Duodenal mucosa (tissue), 2 donors: ENCODE measurements around the gene C5orf46.

Source experiments
- H3K27ac ChIP-seq: one replicate; pipeline ENCODE4 v1.7.0; 2013; ENCODE audit warnings: low read depth, low read length
- H3K27me3 ChIP-seq, 2 donors: one replicate each; pipeline ENCODE4 v1.7.0; 2013; ENCODE audit warnings: low read length in 2 of 2, control low read depth in 1 of 2; ENCODE audit not compliant: insufficient read depth in 2 of 2, control insufficient read depth in 1 of 2
- H3K36me3 ChIP-seq, 2 donors: one replicate each; pipeline ENCODE4 v1.7.0; 2013; ENCODE audit warnings: low read length in 2 of 2, control low read depth in 1 of 2; ENCODE audit not compliant: insufficient read depth in 2 of 2, control insufficient read depth in 1 of 2
- H3K4me1 ChIP-seq, 2 donors: one replicate each; pipeline ENCODE4 v1.7.0; 2013; ENCODE audit warnings: low read length in 2 of 2, control low read depth in 1 of 2; ENCODE audit not compliant: insufficient read depth in 2 of 2, control insufficient read depth in 1 of 2
- H3K4me3 ChIP-seq, 2 donors: one replicate each; pipeline ENCODE4 v1.7.0; 2013; ENCODE audit warnings: low read length in 2 of 2, low read depth in 1 of 2
- H3K9ac ChIP-seq, 2 donors: one replicate each; pipeline ENCODE4 v1.7.0; 2013; ENCODE audit warnings: low read length in 2 of 2, low read depth in 1 of 2
- H3K9me3 ChIP-seq, 2 donors: one replicate each; pipeline ENCODE4 v1.7.0; 2013; ENCODE audit warnings: low read length in 2 of 2, control low read depth in 1 of 2; ENCODE audit not compliant: control insufficient read depth in 1 of 2

C5orf46 gene

DNA sequence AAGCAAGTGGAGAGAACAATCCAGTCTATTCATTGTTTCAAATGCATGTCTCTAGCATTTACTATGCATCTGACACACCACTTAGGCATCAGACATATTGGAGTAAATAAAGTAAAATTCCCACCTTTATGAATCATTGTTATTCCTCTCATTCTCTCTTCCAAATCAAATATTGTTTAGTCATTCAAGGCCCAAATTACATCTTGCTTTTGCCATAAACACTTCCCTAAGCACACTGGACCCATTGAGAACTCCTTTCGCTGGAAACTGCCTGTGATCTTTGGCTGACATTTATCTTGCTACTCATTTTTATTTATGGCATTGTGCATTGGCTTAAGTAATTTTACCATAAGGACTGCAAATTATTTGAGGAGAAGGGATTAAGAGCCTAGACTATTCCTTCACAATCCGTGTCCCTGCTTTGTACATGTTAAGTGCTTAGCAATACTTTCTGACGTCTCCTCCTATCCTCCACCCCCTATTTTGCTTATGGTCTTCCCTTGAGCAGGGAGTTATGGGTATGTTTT is 7.4 kb downstream of the C5orf46 start:
- Histone ChIP-seq H3K27ac (no peak overlapping the region), H3K9ac (no peak overlapping the region), H3K4me3 (no peak overlapping the region), H3K27me3 (no peaks in the 10 kb centered on the region), H3K9me3 (no peaks in the 10 kb centered on the region), H3K4me1 (no peaks in the 10 kb centered on the region), H3K36me3 (no peaks in the 10 kb centered on the region)

DNA sequence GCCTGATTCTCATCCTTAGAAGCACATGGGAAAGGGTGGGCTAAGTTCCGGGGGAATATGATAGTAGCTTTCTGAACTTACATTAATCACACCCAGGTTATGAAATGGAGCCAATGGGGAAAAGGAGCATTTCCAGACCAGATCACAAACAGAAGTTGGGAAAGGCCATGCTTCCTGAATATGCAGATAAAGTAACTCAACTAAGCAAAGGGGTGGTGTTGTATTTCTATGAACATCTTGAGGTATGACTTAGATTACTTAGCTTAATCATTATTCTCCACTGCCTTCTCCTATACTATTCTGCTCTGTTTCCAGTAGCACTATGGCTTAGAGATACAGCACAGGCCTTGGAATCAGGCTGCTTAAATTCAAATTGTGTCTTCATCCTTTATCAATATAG is 10.5 kb downstream of the C5orf46 start:
- H3K9ac ChIP-seq: no peak overlapping the region
- no peak overlapping the region for H3K27ac ChIP-seq
- no peak overlapping the region for H3K4me3 ChIP-seq
- H3K36me3 ChIP-seq: no peaks in the 10 kb centered on the region
- no peaks in the 10 kb centered on the region for H3K4me1 ChIP-seq
- no peaks in the 10 kb centered on the region for H3K9me3 ChIP-seq
- no peaks in the 10 kb centered on the region for H3K27me3 ChIP-seq

DNA sequence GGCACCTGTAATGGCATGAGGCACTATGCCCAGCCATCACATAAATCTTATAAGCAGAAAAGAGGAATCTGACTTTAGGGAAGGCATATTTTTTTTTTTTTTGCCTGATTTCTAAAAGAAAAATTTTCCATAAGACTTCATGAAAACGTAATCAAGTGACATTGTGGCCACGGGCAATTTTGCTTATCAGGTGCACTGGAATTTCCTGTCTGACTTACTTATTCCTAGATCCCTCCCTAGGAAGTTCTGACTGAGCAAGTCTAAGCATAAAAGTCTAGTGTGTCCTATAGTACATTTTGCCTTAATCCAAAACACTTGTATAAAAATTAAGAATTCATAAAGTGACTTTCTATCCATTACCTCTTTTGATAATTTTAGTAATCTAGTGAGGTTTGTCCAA is 12.5 kb downstream of the C5orf46 start:
- no peak overlapping the region for H3K4me3 ChIP-seq
- no peak overlapping the region for H3K27ac ChIP-seq

DNA sequence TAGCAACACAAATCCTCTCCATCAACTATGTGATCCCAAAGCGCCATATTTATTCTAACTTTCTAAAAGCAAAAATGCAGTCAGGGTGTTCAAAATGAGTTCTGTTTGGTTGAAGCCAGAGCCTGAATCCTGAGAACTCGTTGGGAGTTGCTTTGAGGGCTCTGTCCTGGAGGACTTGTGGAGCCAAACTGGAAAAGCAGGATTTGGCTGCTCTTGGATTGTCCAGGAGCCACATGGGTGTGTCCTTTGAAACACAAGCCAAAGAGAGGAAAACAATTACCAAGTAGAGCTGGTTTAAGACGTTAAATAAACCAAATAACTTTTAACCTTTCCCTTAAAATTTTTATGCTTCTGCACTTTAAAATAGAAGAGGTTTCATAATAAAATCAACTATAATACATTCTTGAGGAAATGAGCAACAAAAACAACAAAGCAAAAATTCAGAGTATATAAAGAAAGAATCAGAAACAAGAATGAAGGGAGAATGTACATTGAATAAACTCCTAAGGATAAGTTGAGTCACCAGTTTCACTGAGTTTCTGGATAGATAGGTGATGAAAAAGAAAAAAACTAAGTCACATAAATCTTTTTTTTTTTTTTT is 13.5 kb downstream of the C5orf46 start:
- H3K36me3 ChIP-seq: no peaks in the 10 kb centered on the region
- H3K9me3 ChIP-seq: no peaks in the 10 kb centered on the region
- H3K27me3 ChIP-seq: no peaks in the 10 kb centered on the region
- no peaks in the 10 kb centered on the region for H3K4me1 ChIP-seq
- H3K9ac ChIP-seq: no peak overlapping the region
- H3K4me3 ChIP-seq: no peak overlapping the region
- H3K27ac ChIP-seq: no peak overlapping the region

More for the DNA sequence above, 12.5 kb downstream of the C5orf46 start:
- H3K9me3 ChIP-seq: no peaks in the 10 kb centered on the region
- no peaks in the 10 kb centered on the region for H3K4me1 ChIP-seq
- H3K27me3 ChIP-seq: no peaks in the 10 kb centered on the region
- H3K9ac ChIP-seq: no peak overlapping the region
- no peaks in the 10 kb centered on the region for H3K36me3 ChIP-seq

DNA sequence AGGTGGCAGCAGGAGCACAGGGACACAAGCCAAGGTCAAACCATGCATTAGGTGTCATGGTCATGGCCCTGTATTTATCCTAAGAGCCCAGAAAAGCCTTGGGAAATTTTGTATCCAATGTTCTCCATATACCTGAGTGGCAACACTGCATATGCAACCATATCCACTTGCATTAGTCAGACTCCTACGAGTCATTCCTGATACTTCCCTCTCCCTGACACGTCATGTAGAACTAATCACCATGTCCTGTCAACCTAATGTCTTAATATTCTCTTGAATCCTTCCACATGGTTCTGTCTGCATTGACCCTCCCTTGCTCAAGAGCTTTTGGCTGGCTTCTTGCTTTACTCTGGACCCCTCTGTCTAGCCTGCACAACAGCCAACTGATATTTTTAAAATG is 18.4 kb downstream of the C5orf46 start:
- H3K9me3 ChIP-seq: no peaks in the 10 kb centered on the region
- no peak overlapping the region for H3K4me3 ChIP-seq
- no peaks in the 10 kb centered on the region for H3K4me1 ChIP-seq
- H3K27ac ChIP-seq: no peak overlapping the region
- no peaks in the 10 kb centered on the region for H3K27me3 ChIP-seq
- no peaks in the 10 kb centered on the region for H3K36me3 ChIP-seq
- H3K9ac ChIP-seq: no peak overlapping the region

DNA sequence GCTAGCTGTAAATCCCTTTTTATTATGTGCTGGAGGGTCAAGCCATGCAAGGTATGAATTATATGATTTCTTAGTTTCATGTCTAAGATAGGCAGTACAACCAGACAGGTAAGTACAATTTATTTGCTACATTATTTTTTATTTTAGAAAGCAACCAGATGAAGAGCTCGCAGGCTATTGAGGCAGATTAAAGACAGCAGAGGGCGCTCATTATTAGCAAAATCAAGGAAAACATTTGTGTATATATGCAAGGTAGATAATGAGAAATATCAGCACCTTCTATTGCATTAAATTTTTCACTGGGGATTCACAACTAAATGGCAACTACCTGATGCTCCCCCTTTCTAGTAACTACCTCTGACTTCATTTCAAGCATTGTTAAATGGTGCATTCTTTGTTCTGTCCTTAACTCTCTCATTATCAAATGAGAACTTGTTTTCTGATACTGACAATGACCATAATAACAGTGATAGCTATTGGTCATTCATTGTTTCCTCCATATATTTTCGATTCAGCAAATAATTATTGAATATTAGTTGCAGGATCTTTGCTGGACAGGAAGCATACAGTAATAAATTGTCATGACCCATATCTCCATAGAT is 19.2 kb downstream of the C5orf46 start:
- Histone ChIP-seq H3K4me3 (no peak overlapping the region), H3K4me1 (no peaks in the 10 kb centered on the region), H3K36me3 (no peaks in the 10 kb centered on the region), H3K27ac (no peak overlapping the region), H3K9ac (no peak overlapping the region), H3K27me3 (no peaks in the 10 kb centered on the region), H3K9me3 (no peaks in the 10 kb centered on the region)

DNA sequence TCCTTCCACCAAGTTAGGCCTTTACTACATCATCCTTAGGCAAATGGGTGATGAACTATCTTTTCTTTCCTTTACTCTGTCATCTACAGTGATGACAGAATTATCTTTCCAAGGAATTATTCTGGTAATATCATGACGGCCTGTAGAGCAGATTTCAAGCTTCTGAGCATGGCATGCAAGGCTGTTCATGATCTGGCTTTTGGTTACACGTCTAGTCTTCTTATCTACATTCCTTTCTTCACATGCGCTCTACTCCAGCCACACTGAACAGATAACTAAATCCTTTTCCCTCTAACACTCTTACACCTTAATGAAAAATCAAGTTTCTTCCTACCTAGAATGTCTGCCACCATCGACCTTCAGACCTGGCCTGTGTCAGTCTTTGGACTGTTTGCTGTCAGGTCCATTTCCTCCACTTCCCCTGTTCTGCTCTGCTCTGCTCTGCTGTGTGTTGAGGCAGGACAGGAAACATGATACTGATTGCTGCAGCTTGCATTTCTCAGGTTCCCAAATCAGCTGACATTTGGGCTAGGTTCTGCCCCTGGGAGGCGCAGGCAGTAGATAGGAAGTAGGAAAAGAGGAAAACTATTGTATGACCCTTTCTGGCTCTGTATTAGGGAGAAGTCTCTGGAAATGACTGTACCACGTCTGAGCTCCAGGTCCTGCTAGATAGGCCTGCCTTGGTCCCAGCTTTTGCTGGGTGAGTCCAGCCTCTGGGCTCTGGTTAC is 23.6 kb downstream of the C5orf46 start:
- Histone ChIP-seq H3K9ac (no peak overlapping the region), H3K9me3 (no peaks in the 10 kb centered on the region), H3K4me1 (no peaks in the 10 kb centered on the region), H3K4me3 (no peak overlapping the region), H3K27ac (no peak overlapping the region), H3K27me3 (peaks cover 0 to 4% of the 10 kb centered on the region in 2 donors), H3K36me3 (no peaks in the 10 kb centered on the region)

DNA sequence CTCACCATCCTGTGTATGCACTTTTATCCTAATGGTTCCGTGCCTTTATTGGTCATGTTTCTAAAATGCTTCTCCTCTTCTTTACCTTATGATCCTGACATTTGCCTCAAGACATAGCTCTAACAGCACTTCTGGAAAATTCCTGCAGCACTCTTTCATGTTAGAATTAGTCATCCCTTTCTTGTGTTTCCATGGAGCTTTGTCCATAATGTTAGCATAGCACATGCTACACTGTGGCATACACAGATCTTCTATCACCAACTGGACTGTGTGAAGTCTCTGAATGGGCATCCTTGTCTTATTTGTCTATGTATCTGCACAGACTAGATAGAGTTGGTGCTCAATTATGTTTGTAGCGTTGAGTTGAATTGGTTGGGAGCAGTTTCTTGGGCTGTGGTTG is 25.9 kb downstream of the C5orf46 start:
- no peaks in the 10 kb centered on the region for H3K9me3 ChIP-seq
- no peaks in the 10 kb centered on the region for H3K36me3 ChIP-seq
- no peak overlapping the region for H3K9ac ChIP-seq
- H3K27ac ChIP-seq: no peak overlapping the region
- no peak overlapping the region for H3K4me3 ChIP-seq
- no peaks in the 10 kb centered on the region for H3K4me1 ChIP-seq
- peaks cover 0 to 4% of the 10 kb centered on the region in 2 donors for H3K27me3 ChIP-seq

DNA sequence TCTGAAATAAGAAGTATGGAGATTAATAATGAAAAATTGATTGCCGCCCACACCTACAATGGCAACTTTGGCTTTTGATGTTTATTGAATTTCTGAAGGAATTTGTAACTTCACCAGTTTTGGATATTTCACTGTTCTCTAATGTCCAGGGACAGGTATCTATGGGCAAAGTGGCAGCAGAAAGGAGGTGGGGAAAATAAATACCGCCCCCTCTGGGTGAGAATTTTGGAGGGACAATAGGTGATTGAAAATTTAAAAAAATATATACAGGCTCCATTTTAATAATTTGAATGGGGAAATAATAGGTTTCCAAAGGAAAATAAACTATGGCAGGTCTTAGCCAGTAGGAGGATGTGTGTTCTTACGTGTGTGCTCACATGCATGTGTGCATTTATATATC is 26.6 kb downstream of the C5orf46 start:
- Histone ChIP-seq H3K4me1 (no peaks in the 10 kb centered on the region), H3K9me3 (no peaks in the 10 kb centered on the region), H3K4me3 (no peak overlapping the region), H3K36me3 (no peaks in the 10 kb centered on the region), H3K27me3 (peaks cover 0 to 4% of the 10 kb centered on the region in 2 donors), H3K27ac (no peak overlapping the region), H3K9ac (no peak overlapping the region)

DNA sequence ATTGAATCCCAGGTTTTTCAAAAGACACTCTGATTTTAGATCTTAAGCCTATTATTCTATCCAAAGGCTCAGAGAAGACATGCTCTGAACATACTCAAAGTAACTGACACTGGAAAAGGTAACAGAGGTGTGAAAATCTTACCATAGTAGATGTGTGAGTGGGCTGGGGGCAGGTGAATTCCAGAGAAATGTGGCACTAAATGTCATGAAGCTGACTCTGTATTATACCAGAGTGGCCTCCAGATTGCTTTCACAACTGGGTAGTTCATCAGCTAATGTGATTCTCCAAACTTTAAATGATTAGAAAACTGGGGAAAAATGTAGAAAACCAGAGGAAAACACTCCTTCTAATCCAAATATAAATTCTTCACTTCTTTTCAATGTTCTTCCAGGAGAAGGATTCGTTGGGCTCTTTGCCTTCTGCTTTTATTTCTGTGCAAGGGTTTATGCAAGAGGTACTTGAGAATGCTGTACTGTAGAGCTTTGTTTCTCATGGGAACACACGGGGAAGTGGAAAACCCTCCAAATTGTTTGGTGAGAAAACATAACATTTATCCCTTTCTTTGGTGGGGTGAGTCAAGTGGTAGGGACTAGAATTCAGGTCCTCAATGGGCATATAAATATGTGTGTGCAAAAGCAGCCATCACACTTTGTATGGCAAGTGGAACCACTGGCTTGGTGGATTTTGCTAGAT is 28.1 kb downstream of the C5orf46 start, which contains the start of gene SCGB3A2:
SCGB3A2 (plus strand) TSS at position 646 of the 694 bp plus-strand sequence. CDS start 93 bp downstream, outside the sequence.
- no peak within 1 kb of the TSS for H3K9ac ChIP-seq
- H3K4me1 ChIP-seq: no peaks in the 10 kb centered on the region
- no peak within 1 kb of the TSS for H3K4me3 ChIP-seq
- no peaks in the 10 kb centered on the region for H3K36me3 ChIP-seq
- no peaks in the 10 kb centered on the region for H3K9me3 ChIP-seq
- H3K27ac ChIP-seq: no peak within 1 kb of the TSS
- H3K27me3 ChIP-seq: peaks cover 0 to 4% of the 10 kb centered on the region in 2 donors
